Nephron progenitor cell (in vitro differentiated cells): Measurements from ENCODE around the gene AGK.
A peak's percentile ranks its signal among the peaks of the same experiment; 100 is the strongest.

Experiments used
- DNase-seq: peaks from one replicate; pipeline ENCODE4 v3.0.0; 2021
- H3K27ac Mint-ChIP-seq: 2 replicates; pipeline ENCODE4 v1.8.0; 2021; ENCODE audit warnings: mild to moderate bottlenecking, moderate library complexity, mixed read lengths
- H3K27me3 Mint-ChIP-seq: 2 replicates; pipeline ENCODE4 v1.8.0; 2021; ENCODE audit warnings: mild to moderate bottlenecking, low read depth, mixed read lengths; ENCODE audit not compliant: poor library complexity
- H3K36me3 Mint-ChIP-seq: 2 replicates; pipeline ENCODE4 v1.8.0; 2021; ENCODE audit warnings: low read depth, mixed read lengths
- H3K4me1 Mint-ChIP-seq: 2 replicates; pipeline ENCODE4 v1.8.0; 2021; ENCODE audit warnings: mixed read lengths
- H3K4me3 Mint-ChIP-seq: 2 replicates; pipeline ENCODE4 v1.8.0; 2021; ENCODE audit warnings: mild to moderate bottlenecking, moderate library complexity, mixed read lengths
- H3K9me3 Mint-ChIP-seq: 2 replicates; pipeline ENCODE4 v1.8.0; 2021; ENCODE audit warnings: mild to moderate bottlenecking, moderate library complexity, mixed read lengths
- CTCF ChIP-seq: fragments of 200-600 bp; sonication (generic); IDR thresholded peaks from 2 replicates; pipeline ENCODE4 v1.5.0; 2021; ENCODE audit warnings: antibody characterized with exemption

The AGK gene

GRCh38 chr7:141528399-141528798 lies 22.8 kb upstream of the AGK start:
- no peak for TF ChIP-seq CTCF
- H3K27me3 Mint-ChIP-seq, result peaks cover 18% of the 10 kb centered on the region

GRCh38 chr7:141533149-141533949 lies 17.9 kb upstream of the AGK start:
- Mint-ChIP-seq H3K9me3 (no peaks in the 10 kb centered on the region), H3K27ac (no peak overlapping the region), H3K36me3 (no peaks in the 10 kb centered on the region), H3K27me3 (peaks cover 17% of the 10 kb centered on the region), H3K4me3 (no peak overlapping the region), H3K4me1 (no peaks in the 10 kb centered on the region)
- DNase-seq, result peak; percentile 75
- TF ChIP-seq CTCF, result peak; percentile 93

More at GRCh38 chr7:141528399-141528798, 22.8 kb upstream of the AGK start:
- Mint-ChIP-seq H3K9me3 (no peaks in the 10 kb centered on the region), H3K27ac (no peak overlapping the region), H3K4me3 (no peak overlapping the region), H3K4me1 (no peaks in the 10 kb centered on the region), H3K36me3 (no peaks in the 10 kb centered on the region)
- DNase-seq, result no peak

- no peaks in the 10 kb centered on the region for H3K9me3 Mint-ChIP-seq
- no peaks in the 10 kb centered on the region for H3K4me1 Mint-ChIP-seq
- no peak for TF ChIP-seq CTCF
- H3K36me3 Mint-ChIP-seq, result no peaks in the 10 kb centered on the region
- no peak overlapping the region for H3K4me3 Mint-ChIP-seq
- peaks cover 6% of the 10 kb centered on the region for H3K27me3 Mint-ChIP-seq
- no peak overlapping the region for H3K27ac Mint-ChIP-seq
- DNase-seq, result no peak
Observed at GRCh38 chr7:141534757-141535737, 16.2 kb upstream of the AGK start.

- TF ChIP-seq CTCF, result no peak
- DNase-seq, result no peak
- H3K9me3 Mint-ChIP-seq, result no peaks in the 10 kb centered on the region
- no peaks in the 10 kb centered on the region for H3K36me3 Mint-ChIP-seq
- peaks cover 5% of the 10 kb centered on the region for H3K27me3 Mint-ChIP-seq
- H3K27ac Mint-ChIP-seq, result no peak overlapping the region
- no peaks in the 10 kb centered on the region for H3K4me1 Mint-ChIP-seq
- H3K4me3 Mint-ChIP-seq, result no peak overlapping the region
Observed at GRCh38 chr7:141537906-141538305, 13.3 kb upstream of the AGK start.

GRCh38 chr7:141541375-141541774 lies 9.8 kb upstream of the AGK start:
- DNase-seq, result no peak
- Mint-ChIP-seq H3K4me3 (no peak overlapping the region), H3K36me3 (no peaks in the 10 kb centered on the region), H3K27ac (no peak overlapping the region), H3K27me3 (peaks cover 3% of the 10 kb centered on the region), H3K9me3 (no peaks in the 10 kb centered on the region), H3K4me1 (no peaks in the 10 kb centered on the region)
- TF ChIP-seq CTCF, result no peak
